GM12878 (cell line): Measurements from ENCODE around the gene ZNF527.

Experiments
- CHD1 ChIP-seq: IDR thresholded peaks from 2 replicates; pipeline ENCODE4 v1.6.1; 2012; ENCODE audit warnings: low read depth, low read length, improper control_type of control experiment
- CHD2 ChIP-seq: IDR thresholded peaks from 2 replicates; pipeline ENCODE4 v1.6.1; 2011; ENCODE audit warnings: low read depth, low read length, improper control_type of control experiment, borderline replicate concordance
- CREB1 ChIP-seq: IDR thresholded peaks from 2 replicates; pipeline ENCODE4 v1.6.1; 2012; ENCODE audit warnings: low read depth, mild to moderate bottlenecking, inconsistent platforms
- EED ChIP-seq: sonication (generic); IDR thresholded peaks from 2 replicates; pipeline ENCODE4 v1.6.1; 2016; ENCODE audit warnings: antibody characterized with exemption, low read depth
- FOS ChIP-seq: IDR thresholded peaks from 3 replicates; pipeline ENCODE4 v1.6.1; 2011; ENCODE audit warnings: borderline replicate concordance; ENCODE audit not compliant: insufficient read length; ENCODE audit errors: extremely low read depth
- FOXM1 ChIP-seq: IDR thresholded peaks from 2 replicates; pipeline ENCODE4 v1.6.1; 2012; ENCODE audit warnings: low read depth, mild to moderate bottlenecking, inconsistent platforms, low read length, moderate library complexity
- NR2C2 ChIP-seq: IDR thresholded peaks from 2 replicates; pipeline ENCODE4 v1.6.1; 2011; ENCODE audit warnings: borderline replicate concordance, low read depth; ENCODE audit not compliant: control insufficient read depth, insufficient read length
- POLR2A ChIP-seq: IDR thresholded peaks from 2 replicates; pipeline ENCODE4 v1.6.1; 2011; ENCODE audit warnings: low read depth, mild to moderate bottlenecking, low read length
- POLR2AphosphoS5 ChIP-seq: IDR thresholded peaks from 2 replicates; pipeline ENCODE4 v1.6.1; 2011; ENCODE audit warnings: mild to moderate bottlenecking, low read length, inconsistent platforms
- ZNF622 ChIP-seq: fragments of 450-650 bp; IDR thresholded peaks from 2 replicates; pipeline ENCODE4 v1.6.1; 2017; ENCODE audit warnings: mild to moderate bottlenecking, inconsistent platforms

GRCh38 chr19:37413313-37414084 is 42.6 kb downstream of the ZNF527 start:
- TF ChIP-seq CHD1 (no peak), FOXM1 (no peak), POLR2AphosphoS5 (no peak), NR2C2 (no peak), CHD2 (no peak), ZNF622 (no peak), CREB1 (no peak), FOS (no peak), EED (no peak), POLR2A (no peak)
